Loucy (cell line): ENCODE results near the gene ZNF598.

ENCODE experiments used
- EZH2phosphoT487 ChIP-seq: fragments of 200-600 bp; IDR thresholded peaks from 2 replicates; pipeline ENCODE4 v1.6.1; 2018; ENCODE audit warnings: antibody characterized with exemption, mild to moderate bottlenecking, moderate library complexity, borderline replicate concordance
- TF ChIP-seq, protein P1 (sequence below): fragments of 200-600 bp; sonication (generic); conservative IDR thresholded peaks from 2 replicates; pipeline ENCODE4 v1.5.1; 2014; ENCODE audit warnings: mild to moderate bottlenecking, antibody characterized with exemption, low read length

DNA sequence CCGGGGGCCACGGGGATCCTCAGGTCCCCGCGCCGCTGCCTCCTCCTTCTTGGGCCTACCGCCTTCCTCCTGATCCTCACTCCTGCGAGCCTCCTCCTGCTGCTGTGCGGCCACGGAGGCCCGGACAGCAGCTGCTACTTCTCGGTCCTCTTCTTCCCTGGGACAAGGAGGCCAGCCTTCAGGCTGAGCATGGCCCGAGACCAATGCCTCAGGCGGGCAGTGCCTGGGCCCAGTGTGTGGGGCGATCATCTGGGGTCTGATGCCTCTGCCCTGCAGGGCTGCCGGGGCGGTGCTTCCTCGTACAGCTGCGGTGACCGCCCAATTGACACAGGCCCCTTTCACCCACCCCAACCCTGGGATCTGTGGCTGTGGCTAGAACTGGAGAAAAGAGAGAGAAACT is 8.6 kb downstream of the ZNF598 start:
- TF ChIP-seq, protein P1, sequence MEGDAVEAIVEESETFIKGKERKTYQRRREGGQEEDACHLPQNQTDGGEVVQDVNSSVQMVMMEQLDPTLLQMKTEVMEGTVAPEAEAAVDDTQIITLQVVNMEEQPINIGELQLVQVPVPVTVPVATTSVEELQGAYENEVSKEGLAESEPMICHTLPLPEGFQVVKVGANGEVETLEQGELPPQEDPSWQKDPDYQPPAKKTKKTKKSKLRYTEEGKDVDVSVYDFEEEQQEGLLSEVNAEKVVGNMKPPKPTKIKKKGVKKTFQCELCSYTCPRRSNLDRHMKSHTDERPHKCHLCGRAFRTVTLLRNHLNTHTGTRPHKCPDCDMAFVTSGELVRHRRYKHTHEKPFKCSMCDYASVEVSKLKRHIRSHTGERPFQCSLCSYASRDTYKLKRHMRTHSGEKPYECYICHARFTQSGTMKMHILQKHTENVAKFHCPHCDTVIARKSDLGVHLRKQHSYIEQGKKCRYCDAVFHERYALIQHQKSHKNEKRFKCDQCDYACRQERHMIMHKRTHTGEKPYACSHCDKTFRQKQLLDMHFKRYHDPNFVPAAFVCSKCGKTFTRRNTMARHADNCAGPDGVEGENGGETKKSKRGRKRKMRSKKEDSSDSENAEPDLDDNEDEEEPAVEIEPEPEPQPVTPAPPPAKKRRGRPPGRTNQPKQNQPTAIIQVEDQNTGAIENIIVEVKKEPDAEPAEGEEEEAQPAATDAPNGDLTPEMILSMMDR = no peak
- no peak for TF ChIP-seq EZH2phosphoT487
